GM19023 (cell line): ENCODE measurements around the gene SELENOP.
A peak's percentile ranks its signal among the peaks of the same experiment; 100 is the strongest.

Source experiments
- ATAC-seq: cut with Tn5 transposase; IDR thresholded peaks from one replicate; pipeline ENCODE4 v1.9.1; 2021; ENCODE audit warnings: mild to moderate bottlenecking, moderate library complexity; ENCODE audit not compliant: unreplicated experiment

Gene SELENOP

GRCh38 chr5:42799668-42800114 is 12.0 kb downstream of the SELENOP start:
- ATAC-seq: no peak

GRCh38 chr5:42799241-42799608 is 12.5 kb downstream of the SELENOP start:
- ATAC-seq: no peak

GRCh38 chr5:42798284-42799240 is 13.1 kb downstream of the SELENOP start:
- ATAC-seq: no peak

GRCh38 chr5:42791151-42791550 is 20.5 kb downstream of the SELENOP start:
- no peak for ATAC-seq

- no peak for ATAC-seq
Observed at GRCh38 chr5:42787845-42788244, 23.8 kb downstream of the SELENOP start.

- no peak for ATAC-seq
Observed at GRCh38 chr5:42787073-42787472, 24.6 kb downstream of the SELENOP start.

GRCh38 chr5:42785756-42786155 is 25.9 kb downstream of the SELENOP start:
- ATAC-seq: no peak

- ATAC-seq: no peak
Observed at GRCh38 chr5:42784132-42784531, 27.6 kb downstream of the SELENOP start.

GRCh38 chr5:42781584-42781983 is 30.1 kb downstream of the SELENOP start:
- ATAC-seq: no peak

- ATAC-seq: no peak
Observed at GRCh38 chr5:42779083-42779482, 32.6 kb downstream of the SELENOP start.

GRCh38 chr5:42772265-42772993 is 39.3 kb downstream of the SELENOP start:
- ATAC-seq: no peak

GRCh38 chr5:42770003-42770402 is 41.7 kb downstream of the SELENOP start:
- ATAC-seq: no peak

- no peak for ATAC-seq
Observed at GRCh38 chr5:42768106-42768504, 43.6 kb downstream of the SELENOP start.

GRCh38 chr5:42767491-42768105 is 44.1 kb downstream of the SELENOP start:
- no peak for ATAC-seq

- ATAC-seq: no peak
Observed at GRCh38 chr5:42761791-42762190, 49.9 kb downstream of the SELENOP start.

- no peak for ATAC-seq
Observed at GRCh38 chr5:42760426-42760825, 51.3 kb downstream of the SELENOP start.

- no peak for ATAC-seq
Observed at GRCh38 chr5:42759456-42759855, 52.2 kb downstream of the SELENOP start.

GRCh38 chr5:42756606-42757601 is 54.8 kb downstream of the SELENOP start, which contains the start of gene CCDC152:
Gene CCDC152 (plus strand): TSS chr5:42756818. CDS start chr5:42759122, 2,304 bp downstream.
- peak; percentile 88 for ATAC-seq

- ATAC-seq: no peak
Observed at GRCh38 chr5:42753099-42753498, 58.6 kb downstream of the SELENOP start.

GRCh38 chr5:42751044-42751443 is 60.6 kb downstream of the SELENOP start:
- ATAC-seq: no peak
